T-helper 22 cell (primary cell): Measurements from ENCODE around the gene NKG7.

Experiments used
- DNase-seq: peaks from one replicate; pipeline ENCODE4 v3.0.0-alpha.2; 2020; ENCODE audit warnings: low read depth

NKG7 gene

GRCh38 chr19:51337141-51337860, 35.2 kb downstream of the NKG7 start:
- no peak for DNase-seq

GRCh38 chr19:51333836-51334460, 38.5 kb downstream of the NKG7 start:
- no peak for DNase-seq

- DNase-seq, result no peak
Observed at GRCh38 chr19:51331716-51332115, 40.7 kb downstream of the NKG7 start.

GRCh38 chr19:51331193-51331592, 41.3 kb downstream of the NKG7 start:
- DNase-seq, result no peak

GRCh38 chr19:51330366-51330765, 42.1 kb downstream of the NKG7 start:
- no peak for DNase-seq

- DNase-seq, result no peak
Observed at GRCh38 chr19:51329411-51329810, 43.0 kb downstream of the NKG7 start.

- peak; percentile 33 for DNase-seq
Observed at GRCh38 chr19:51327066-51328001, 45.1 kb downstream of the NKG7 start.

GRCh38 chr19:51326216-51327065, 46.0 kb downstream of the NKG7 start:
- DNase-seq, result no peak

- no peak for DNase-seq
Observed at GRCh38 chr19:51325161-51325976, 47.1 kb downstream of the NKG7 start.

- no peak for DNase-seq
Observed at GRCh38 chr19:51324167-51324481, 48.3 kb downstream of the NKG7 start.

GRCh38 chr19:51323481-51324166, 48.8 kb downstream of the NKG7 start:
- DNase-seq, result no peak

- no peak for DNase-seq
Observed at GRCh38 chr19:51321799-51322198, 50.7 kb downstream of the NKG7 start.
